ENCODE results near the gene RUSC2.

- TF ChIP-seq CTCF (IDR thresholded peaks at IDR 0.05), result no peak
- no peak for TF ChIP-seq POLR2A (IDR thresholded peaks at IDR 0.05)
- no peak for TF ChIP-seq EP300 (IDR thresholded peaks at IDR 0.05)
Measured at GRCh38 chr9:35495984-35496383, 6.1 kb downstream of the RUSC2 start.

All from upper lobe of left lung (tissue), 4 donors.